H7 (cell line): ENCODE measurements around the gene ATP8A2. TPM values are rescaled to one million over a fixed set of nuclear protein-coding genes. Genes with fewer than 3 reads are reported as not detected.
A peak's percentile ranks its signal among the peaks of the same experiment; 100 is the strongest.

Experiments
- DNase-seq: peaks from one replicate; pipeline ENCODE4 v3.0.0; 2012
- H3K27me3 ChIP-seq: 2 replicates; pipeline ENCODE4 v1.6.0; 2011; ENCODE audit warnings: mild to moderate bottlenecking, low read length; ENCODE audit not compliant: control insufficient read depth, insufficient read depth
- H3K36me3 ChIP-seq: replicated peaks from 2 replicates; pipeline ENCODE4 v1.5.1; 2011; ENCODE audit warnings: low read length; ENCODE audit not compliant: control insufficient read depth, insufficient read depth
- H3K4me3 ChIP-seq: 2 replicates; pipeline ENCODE4 v1.5.1; 2011; ENCODE audit warnings: low read depth, mild to moderate bottlenecking, control low read depth, low read length, moderate library complexity; ENCODE audit not compliant: insufficient read depth
- total RNA-seq: library from RNA; depleted of rRNA; stranded (reverse); fragments of >200 nt; shearing (Covaris generic); gene quantifications from 2 replicates; pipeline ENCODE4 v1.2.3, GENCODE V29; 2014

Gene ATP8A2
- total RNA-seq, 1 experiment from 2014 or later = 0.38 TPM

DNA sequence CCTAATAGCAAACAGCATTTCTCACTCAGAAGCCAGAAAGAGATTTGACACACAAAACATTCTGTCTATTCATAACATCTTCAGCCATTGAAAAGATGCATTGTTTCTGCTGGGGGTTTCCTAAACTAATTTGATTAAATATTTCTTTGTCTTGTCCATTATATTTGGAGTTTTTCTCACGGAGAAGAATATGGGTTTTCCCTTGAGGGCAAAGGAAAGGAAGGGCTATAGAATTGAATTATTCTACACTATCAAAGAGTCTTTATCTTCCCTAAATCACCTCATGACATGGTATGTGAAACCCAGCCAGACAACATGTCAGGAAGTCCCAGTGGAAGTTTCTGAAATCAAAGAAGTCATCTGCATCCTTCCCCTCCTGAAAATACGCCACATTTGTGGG is 493.6 kb downstream of the ATP8A2 start:
- DNase-seq = no peak
- no peak overlapping the region for H3K4me3 ChIP-seq
- no peaks in the 10 kb centered on the region for H3K27me3 ChIP-seq
- no peaks in the 10 kb centered on the region for H3K36me3 ChIP-seq

DNA sequence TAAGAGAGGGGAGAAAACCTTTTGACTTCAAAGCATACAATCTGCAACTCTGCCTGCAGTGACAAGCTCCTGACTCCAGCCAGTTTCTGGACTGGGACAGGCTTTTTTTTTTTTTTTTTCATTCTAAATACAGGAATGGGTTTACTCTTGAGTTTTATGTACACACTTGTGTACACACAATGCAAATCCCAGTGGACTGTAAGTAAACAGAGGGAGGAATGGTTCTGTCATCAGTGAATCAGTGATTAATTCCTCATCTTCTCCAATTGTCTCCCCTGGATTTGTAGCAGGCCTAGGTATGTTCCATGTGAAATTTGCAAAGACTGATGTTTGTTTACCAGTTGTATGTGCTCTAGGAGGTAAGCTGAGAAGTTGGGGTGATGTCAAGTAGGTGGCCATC is 495.3 kb downstream of the ATP8A2 start:
- Histone ChIP-seq H3K36me3 (no peaks in the 10 kb centered on the region), H3K4me3 (no peak overlapping the region), H3K27me3 (no peaks in the 10 kb centered on the region)
- no peak for DNase-seq

DNA sequence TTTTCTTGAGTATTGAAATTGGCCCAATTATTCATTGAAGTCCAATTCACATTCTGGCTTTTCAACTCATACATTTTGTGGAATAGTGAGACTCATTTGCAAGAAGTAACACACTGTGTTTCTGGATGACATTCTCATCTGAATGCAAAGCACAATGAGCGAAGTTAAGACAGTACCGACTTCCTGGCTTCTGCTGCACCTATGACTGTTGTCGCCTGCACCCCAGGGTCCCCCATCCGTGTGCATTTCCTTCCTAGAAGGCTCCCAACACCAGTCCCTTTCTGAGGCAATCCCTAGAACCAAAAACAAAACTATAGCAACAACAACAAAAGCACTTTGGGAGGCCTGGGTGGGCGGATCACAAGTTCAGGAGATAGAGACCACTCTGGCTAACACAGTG is 496.7 kb downstream of the ATP8A2 start:
- Histone ChIP-seq H3K36me3 (no peaks in the 10 kb centered on the region), H3K27me3 (no peaks in the 10 kb centered on the region), H3K4me3 (no peak overlapping the region)
- DNase-seq = no peak

DNA sequence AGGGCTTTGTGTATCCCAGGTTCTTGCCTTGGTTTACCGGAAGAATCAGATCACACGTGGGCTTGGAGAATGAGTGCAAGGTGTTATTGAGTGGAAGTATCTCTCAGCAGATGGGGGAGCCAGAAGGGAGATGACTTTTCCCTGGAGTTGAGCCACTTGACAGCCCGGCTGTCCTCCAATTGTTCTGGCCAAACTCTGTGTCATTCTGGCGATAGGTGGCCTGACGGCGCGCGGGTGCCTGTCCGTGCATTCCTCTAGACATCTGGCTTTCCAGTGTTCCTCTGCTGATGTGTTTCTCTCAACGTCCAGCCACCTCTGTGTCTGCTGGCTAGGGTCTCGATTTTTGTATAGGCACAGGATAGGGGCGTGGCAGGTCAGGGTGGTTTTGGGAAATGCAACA is 498.2 kb downstream of the ATP8A2 start:
- Histone ChIP-seq H3K36me3 (no peaks in the 10 kb centered on the region), H3K4me3 (no peak overlapping the region), H3K27me3 (no peaks in the 10 kb centered on the region)
- no peak for DNase-seq

DNA sequence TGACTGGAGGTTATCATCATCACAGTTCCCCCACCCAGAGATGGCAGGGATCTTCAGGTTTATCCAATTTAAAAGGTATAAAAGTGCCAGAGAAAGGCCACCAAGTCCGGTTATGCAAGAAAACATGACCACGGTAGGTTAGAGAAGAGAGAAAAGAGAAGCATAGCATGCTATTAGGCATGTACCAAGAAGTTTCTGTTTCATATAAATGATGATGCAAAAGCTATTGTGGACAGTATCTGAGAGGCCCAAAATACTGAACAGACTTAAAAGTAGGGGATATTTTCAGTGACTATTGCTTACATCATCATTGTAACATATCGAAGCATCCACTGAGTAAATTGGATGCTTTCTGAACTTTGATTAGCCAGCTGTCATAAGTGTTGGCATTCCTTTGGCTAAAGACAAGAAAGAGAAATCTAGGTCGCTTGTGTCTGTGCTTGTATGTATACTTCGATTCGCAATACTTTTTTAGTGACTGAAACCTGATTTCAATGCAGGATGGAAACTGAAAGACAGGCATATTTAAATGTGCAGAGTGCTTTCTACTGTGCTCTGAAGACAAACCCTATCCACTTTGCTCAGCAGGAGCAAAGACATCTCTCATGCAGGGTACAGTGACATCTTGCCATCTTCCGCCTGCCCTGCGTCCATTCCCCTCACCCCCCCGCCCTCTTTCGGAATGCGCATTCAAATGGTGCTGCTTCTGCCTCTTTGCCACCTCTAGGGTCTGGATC is 499.8 kb downstream of the ATP8A2 start:
- no peak for DNase-seq
- Histone ChIP-seq H3K36me3 (no peaks in the 10 kb centered on the region), H3K27me3 (no peaks in the 10 kb centered on the region), H3K4me3 (no peak overlapping the region)

DNA sequence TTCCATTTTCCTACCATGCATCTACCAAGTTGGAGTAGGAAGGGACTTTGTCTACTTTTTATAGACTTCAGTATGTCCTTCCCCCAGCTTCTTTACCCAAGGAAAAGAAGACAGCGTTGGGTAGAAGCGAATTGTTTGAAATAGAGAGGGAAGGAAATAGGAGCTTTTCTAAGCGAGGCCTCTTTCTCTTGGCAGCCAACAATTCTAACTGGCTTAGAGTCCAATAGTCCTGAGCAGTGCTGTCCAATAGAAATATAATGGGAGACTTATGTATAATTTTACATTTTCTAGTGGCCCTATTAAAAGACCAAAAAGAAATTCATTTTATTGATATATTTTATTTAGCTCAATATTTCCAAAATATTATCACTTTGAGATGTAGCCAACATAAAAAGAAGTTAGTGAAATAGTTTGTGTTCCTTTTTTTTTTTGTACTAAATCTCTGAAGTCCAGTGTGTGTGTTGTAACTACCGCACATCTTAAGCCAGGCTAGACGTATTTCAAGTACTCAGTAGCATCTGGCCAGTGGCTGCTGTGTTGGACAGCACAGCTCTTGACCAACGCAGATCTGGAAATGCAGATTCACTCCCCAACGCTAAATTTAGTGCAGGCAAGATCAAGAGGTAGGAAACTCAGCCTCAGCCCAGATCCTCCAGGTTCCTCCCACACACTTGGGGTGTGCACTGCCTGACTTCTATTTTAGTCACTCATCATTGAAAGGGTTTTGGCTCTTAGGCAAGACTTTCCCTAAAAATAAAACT is 500.9 kb downstream of the ATP8A2 start:
- no peak for DNase-seq
- Histone ChIP-seq H3K27me3 (no peaks in the 10 kb centered on the region), H3K36me3 (no peaks in the 10 kb centered on the region), H3K4me3 (no peak overlapping the region)

DNA sequence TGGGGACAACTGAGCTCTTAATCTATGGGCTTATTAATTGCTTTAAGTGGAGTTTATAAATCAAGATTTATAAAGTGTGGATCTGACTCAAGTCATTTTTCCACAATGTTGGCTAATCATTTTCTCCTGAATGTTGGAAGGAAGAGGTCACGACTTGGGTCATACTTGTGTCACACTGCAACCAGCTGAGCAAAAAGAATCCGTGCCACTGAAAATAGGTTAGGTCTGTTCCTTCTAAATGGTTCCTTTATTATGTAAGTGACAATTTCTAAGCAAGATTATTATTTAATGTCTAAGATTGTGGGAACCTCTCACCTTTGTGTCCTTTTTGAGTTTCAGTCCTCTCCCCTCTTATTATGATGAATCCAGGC is 501.5 kb downstream of the ATP8A2 start:
- Histone ChIP-seq H3K4me3 (no peak overlapping the region), H3K27me3 (no peaks in the 10 kb centered on the region), H3K36me3 (no peaks in the 10 kb centered on the region)

DNA sequence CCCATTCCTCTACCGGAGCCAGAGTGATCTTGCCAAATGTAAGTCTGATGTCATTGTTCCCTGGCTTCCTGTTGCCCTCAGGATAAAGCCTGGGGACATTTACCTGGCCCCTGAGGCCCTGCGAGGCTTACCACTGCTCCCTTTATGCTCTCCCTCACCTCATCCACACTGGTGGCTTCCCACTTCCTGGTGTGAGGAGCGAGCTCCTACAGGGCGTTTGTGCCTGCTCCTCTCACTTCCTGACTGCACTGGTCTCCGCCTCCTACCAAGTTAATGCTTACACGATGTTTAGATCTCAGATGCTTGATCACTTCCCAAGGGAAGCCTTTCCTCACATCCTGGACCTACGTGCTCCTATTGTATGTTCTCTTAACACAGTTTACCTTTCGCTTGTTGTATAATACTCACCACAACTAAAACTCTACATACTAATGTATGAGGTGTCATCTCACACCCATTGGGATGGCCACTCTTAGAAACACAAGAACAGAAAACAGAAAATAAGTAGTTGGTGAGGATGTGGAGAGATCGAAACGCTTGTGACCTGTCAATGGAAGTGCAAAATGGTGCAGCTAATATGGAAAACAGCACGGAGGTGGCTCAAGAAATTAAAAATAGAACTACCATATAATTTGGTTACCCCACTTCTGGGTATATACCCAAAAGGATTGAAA is 502.4 kb downstream of the ATP8A2 start:
- Histone ChIP-seq H3K4me3 (no peak overlapping the region), H3K27me3 (no peaks in the 10 kb centered on the region)
- no peak for DNase-seq

More for the DNA sequence above, 501.5 kb downstream of the ATP8A2 start:
- DNase-seq = no peak

DNA sequence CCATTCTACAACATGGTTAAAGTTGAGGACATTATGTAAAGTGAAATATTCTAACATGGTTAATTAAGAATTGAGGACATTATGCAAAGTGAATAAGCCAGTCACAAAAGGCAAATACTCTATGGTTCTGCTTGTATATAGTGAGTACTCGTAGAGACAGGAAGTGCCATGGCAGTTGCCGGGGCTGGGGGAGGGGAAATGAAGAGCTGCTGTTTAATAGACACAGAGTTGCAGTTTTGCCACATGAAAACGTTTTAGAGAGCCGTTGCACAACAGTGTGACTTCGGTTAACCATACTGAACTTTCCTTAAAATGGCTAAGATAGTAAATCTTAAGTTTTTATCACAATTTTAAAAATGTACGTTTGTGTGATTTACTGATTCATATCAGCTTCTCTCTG is 503.1 kb downstream of the ATP8A2 start:
- Histone ChIP-seq H3K36me3 (no peaks in the 10 kb centered on the region), H3K4me3 (no peak overlapping the region), H3K27me3 (no peaks in the 10 kb centered on the region)
- no peak for DNase-seq

More for the DNA sequence above, 502.4 kb downstream of the ATP8A2 start:
- H3K36me3 ChIP-seq = no peaks in the 10 kb centered on the region

DNA sequence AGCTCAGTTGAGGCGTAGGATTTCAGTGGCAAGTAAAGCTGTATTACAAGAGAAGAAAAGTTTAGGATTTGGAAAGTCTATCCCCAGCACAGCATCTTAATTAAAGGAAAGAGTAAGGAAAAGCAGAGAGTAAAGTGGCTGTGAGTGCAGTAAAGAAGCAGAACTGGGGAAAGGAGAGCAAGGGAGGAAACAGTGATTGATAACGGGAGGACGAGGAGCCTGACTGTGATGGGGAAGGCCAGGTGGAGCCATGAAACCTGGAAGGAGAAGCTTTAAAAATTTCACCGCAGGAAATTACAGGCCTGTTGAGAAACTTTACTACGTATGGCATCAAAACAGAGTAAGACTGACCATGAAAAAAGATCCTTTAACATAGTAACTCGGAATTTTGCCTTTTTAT is 504.5 kb downstream of the ATP8A2 start:
- no peak overlapping the region for H3K4me3 ChIP-seq
- no peaks in the 10 kb centered on the region for H3K27me3 ChIP-seq
- DNase-seq = no peak
- H3K36me3 ChIP-seq = no peaks in the 10 kb centered on the region

DNA sequence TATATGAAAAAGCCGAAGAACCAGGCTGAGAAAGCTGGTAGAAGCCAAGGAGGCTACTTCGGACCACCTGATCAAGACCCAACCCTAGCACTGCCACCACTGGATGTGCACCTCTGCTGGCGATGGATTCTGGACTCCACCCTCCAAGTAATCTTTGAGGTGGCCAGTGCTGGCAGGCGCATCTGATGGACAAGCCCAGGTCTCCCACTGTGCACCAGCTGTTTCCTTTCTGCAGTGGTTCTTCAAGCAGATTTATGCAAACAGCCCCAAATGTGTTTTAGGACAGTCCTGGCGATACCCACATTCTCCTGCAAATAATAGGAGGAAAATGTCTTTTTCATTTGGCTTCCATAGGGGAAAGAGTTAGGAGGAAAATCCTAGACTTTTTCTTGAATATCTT is 507.7 kb downstream of the ATP8A2 start:
- DNase-seq = no peak
- no peaks in the 10 kb centered on the region for H3K27me3 ChIP-seq
- H3K36me3 ChIP-seq = no peaks in the 10 kb centered on the region
- no peak overlapping the region for H3K4me3 ChIP-seq

DNA sequence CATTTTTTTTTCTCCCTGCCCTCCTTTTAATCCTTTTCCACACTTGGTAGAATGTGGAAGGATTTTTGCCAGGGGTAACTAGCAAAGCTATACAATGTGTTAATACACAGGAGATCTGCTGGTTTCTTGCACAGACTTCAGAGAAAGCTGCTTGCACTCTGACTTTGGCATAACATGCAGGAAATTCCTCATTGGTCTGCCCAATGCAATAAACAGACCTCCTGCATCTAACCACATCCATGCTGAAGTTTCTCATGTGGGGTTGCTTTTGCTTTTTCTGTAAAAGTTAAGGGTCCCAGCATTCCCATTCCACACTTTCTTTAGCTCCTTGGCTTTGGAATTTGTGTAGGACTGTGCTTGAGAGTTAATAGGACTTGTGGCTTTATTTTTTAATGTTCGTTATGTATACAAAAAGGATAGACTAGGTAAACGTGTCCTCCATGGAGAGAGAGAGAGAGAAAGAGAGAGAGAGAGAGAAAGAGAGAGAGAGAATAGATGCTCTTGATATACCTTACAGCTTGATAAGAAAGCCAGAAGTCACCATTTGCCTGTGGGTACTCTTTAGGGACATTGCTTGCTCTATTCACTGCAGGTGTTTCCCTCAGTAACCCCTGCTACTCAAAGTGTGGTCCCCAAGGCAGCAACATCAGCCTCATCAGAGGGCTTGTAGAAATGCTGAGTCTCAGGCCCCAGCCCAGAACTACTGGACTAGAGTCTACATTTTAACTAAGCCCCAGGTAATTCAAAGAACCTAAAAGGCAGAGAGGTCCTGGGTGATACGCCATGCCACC is 509.6 kb downstream of the ATP8A2 start:
- H3K4me3 ChIP-seq = no peak overlapping the region

DNA sequence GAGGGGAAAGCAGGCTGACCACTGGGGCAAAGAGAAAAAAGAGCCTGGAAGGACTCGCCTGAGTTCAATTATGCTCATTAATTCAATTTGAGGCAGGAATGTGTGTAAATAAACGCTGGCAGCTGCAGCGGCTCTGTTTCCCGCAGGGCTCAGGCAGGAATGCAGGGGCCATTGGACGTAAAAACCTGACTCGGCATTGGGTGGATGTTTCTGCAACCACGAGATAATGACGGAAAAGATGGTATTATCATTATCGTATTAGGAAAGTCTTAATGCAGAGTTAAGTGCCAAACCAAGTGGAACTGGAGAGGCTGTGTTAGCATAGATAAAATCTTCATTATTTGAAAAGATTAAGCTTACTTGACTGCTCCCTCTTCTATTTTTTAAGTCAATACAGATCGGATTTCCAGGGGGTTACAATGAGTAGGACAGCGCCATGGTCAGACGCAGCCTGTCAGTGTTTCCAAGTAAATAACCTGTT is 510.2 kb downstream of the ATP8A2 start:
- H3K36me3 ChIP-seq = no peaks in the 10 kb centered on the region
- peak; percentile 41 for DNase-seq
- no peak overlapping the region for H3K4me3 ChIP-seq
- no peaks in the 10 kb centered on the region for H3K27me3 ChIP-seq

More for the DNA sequence above, 509.6 kb downstream of the ATP8A2 start:
- Histone ChIP-seq H3K36me3 (no peaks in the 10 kb centered on the region), H3K27me3 (no peaks in the 10 kb centered on the region)
- DNase-seq = no peak
